Aorta (tissue), 5 donors: ENCODE measurements around the gene NCAN. TPM values are rescaled to one million over a fixed set of nuclear protein-coding genes. Genes with fewer than 3 reads are reported as not detected.

ENCODE experiments used
- ATAC-seq: fragments of 200-7000 bp; cut with Tn5 transposase; one replicate; pipeline ENCODE4 v1.9.1; 2022; ENCODE audit warnings: moderate library complexity; ENCODE audit not compliant: low FRiP score
- DNase-seq, 2 donors: peaks; one replicate each; pipeline ENCODE4 v3.0.0-alpha.2; 2020
- H3K27ac ChIP-seq, 2 donors: one replicate each; pipeline ENCODE4 v1.5.1; 2013; ENCODE audit warnings: low read length in 2 of 2, mild to moderate bottlenecking in 2 of 2, moderate library complexity in 2 of 2, control low read depth in 1 of 2, inconsistent platforms in 1 of 2, low read depth in 1 of 2
- H3K27me3 ChIP-seq, 2 donors: one replicate each; pipeline ENCODE4 v1.6.1; 2013; ENCODE audit warnings: control low read depth in 1 of 2, low read length in 1 of 2, mild to moderate bottlenecking in 1 of 2, moderate library complexity in 1 of 2; ENCODE audit not compliant: insufficient read depth in 2 of 2, control insufficient read depth in 1 of 2
- H3K36me3 ChIP-seq, 2 donors: one replicate each; pipeline ENCODE4 v1.6.1; 2013; ENCODE audit warnings: control low read depth in 1 of 2, low read length in 1 of 2, mild to moderate bottlenecking in 1 of 2; ENCODE audit not compliant: insufficient read depth in 2 of 2, control insufficient read depth in 1 of 2
- H3K4me1 ChIP-seq, 2 donors: one replicate each; pipeline ENCODE4 v1.6.1; 2013; ENCODE audit warnings: low read length in 2 of 2, control low read depth in 1 of 2, mild to moderate bottlenecking in 1 of 2, moderate library complexity in 1 of 2; ENCODE audit not compliant: insufficient read depth in 2 of 2, control insufficient read depth in 1 of 2
- H3K4me3 ChIP-seq, 2 donors: one replicate each; pipeline ENCODE4 v1.5.1; 2013; ENCODE audit warnings: low read length in 2 of 2, control low read depth in 1 of 2, mild to moderate bottlenecking in 1 of 2
- H3K9me3 ChIP-seq: one replicate; pipeline ENCODE4 v1.6.1; 2013; ENCODE audit warnings: mild to moderate bottlenecking, low read length; ENCODE audit not compliant: control insufficient read depth
- WGBS, 2 donors: extraction: QIAGEN DNeasy Blood & Tissue Kit; methylation state at CpG; one replicate each; pipeline ENCODE4 v1.1.7; 2013; 5-methylcytosine and 5-hydroxymethylcytosine counted together
- intact Hi-C, 2 donors: fragments of 100-400 bp; cut with DNase I; formaldehyde crosslinking; loops; one replicate each; pipeline versions ENCODE4 v1.14.2 to v1.15.0; 2022
- polyA plus RNA-seq, 2 donors: library from polyadenylated mRNA; stranded (reverse); fragments of 200-250 nt; gene quantifications; one replicate each; pipeline ENCODE4 v1.2.3, GENCODE V29; 2013
- total RNA-seq, 2 donors: library from RNA; stranded (reverse); fragmentation: NEBNext Ultra II Directional; extraction: Animal tissue kit (Norgen Biotek cat#: 25700); gene quantifications; one replicate each; pipeline ENCODE4 v1.2.1, GENCODE V29; 2021
- donor health status: healthy with polysubstance abuse.
- donor health status: Bipolar disorder and iron deficiency.
- donor health status: DM: no; HTN: no; CAD: no.
- donor health status: DM: no; HTN: no; CAD: no.
- donor health status: DM: yes; HTN: yes; CAD: no.

NCAN gene
- total and polyA plus RNA-seq, 4 donors, result not detected

DNA sequence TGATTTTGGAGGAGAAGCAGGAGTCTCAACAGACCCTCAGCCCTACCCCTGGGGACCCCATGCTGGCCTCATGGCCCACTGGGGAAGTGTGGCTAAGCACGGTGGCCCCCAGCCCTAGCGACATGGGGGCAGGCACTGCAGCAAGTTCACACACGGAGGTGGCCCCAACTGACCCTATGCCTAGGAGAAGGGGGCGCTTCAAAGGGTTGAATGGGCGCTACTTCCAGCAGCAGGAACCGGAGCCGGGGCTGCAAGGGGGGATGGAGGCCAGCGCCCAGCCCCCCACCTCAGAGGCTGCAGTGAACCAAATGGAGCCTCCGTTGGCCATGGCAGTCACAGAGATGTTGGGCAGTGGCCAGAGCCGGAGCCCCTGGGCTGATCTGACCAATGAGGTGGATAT lies 14.9 kb downstream of the NCAN start:
- DNase-seq, result no peak
- Histone ChIP-seq H3K36me3 (no peaks in the 10 kb centered on the region), H3K27ac (no peak overlapping the region), H3K4me3 (no peak overlapping the region), H3K4me1 (no peaks in the 10 kb centered on the region), H3K9me3 (no peaks in the 10 kb centered on the region), H3K27me3 (no peaks in the 10 kb centered on the region)
- WGBS, 2 donors, result 49 to 54% methylated on average over 10 of the region's 10 CpGs
- intact Hi-C loops, result no loop called here
- no peak for ATAC-seq

DNA sequence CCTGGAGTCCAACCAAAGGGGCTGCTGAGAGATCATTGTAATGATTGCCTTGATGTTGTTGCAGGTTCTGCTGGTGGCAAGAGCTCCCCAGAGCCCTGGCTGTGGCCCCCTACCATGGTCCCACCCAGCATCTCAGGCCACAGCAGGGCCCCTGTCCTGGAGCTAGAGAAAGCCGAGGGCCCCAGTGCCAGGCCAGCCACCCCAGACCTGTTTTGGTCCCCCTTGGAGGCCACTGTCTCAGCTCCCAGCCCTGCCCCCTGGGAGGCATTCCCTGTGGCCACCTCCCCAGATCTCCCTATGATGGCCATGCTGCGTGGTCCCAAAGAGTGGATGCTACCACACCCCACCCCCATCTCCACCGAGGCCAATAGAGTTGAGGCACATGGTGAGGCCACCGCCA lies 15.5 kb downstream of the NCAN start:
- ATAC-seq (no peak), DNase-seq (no peak)
- H3K27me3 ChIP-seq, result no peaks in the 10 kb centered on the region
- H3K27ac ChIP-seq, result no peak overlapping the region
- no peaks in the 10 kb centered on the region for H3K36me3 ChIP-seq
- H3K4me3 ChIP-seq, result no peak overlapping the region
- intact Hi-C loops, result no loop called here
- no peaks in the 10 kb centered on the region for H3K9me3 ChIP-seq
- 78 to 79% methylated on average over 4 of the region's 4 CpGs for WGBS, 2 donors
- H3K4me1 ChIP-seq, result no peaks in the 10 kb centered on the region

- Histone ChIP-seq H3K36me3 (no peaks in the 10 kb centered on the region), H3K9me3 (peaks cover 6% of the 10 kb centered on the region), H3K27ac (no peak overlapping the region), H3K4me3 (no peak overlapping the region), H3K27me3 (no peaks in the 10 kb centered on the region), H3K4me1 (no peaks in the 10 kb centered on the region)
- intact Hi-C loops, result no loop called here
- no peak for DNase-seq
- ATAC-seq, result no peak
- WGBS, 2 donors, result 77 to 80% methylated on average over 3 of the region's 3 CpGs
Measured at GRCh38 chr19:19229701-19230100, 17.9 kb downstream of the NCAN start.

- H3K9me3 ChIP-seq, result peaks cover 10% of the 10 kb centered on the region
- H3K27me3 ChIP-seq, result no peaks in the 10 kb centered on the region
- intact Hi-C loops, result no loop called here
- H3K36me3 ChIP-seq, result no peaks in the 10 kb centered on the region
- ATAC-seq (no peak), DNase-seq (no peak)
- no peaks in the 10 kb centered on the region for H3K4me1 ChIP-seq
- H3K4me3 ChIP-seq, result no peak overlapping the region
- H3K27ac ChIP-seq, result no peak overlapping the region
- 82 to 83% methylated on average over 9 of the region's 9 CpGs for WGBS, 2 donors
Measured at GRCh38 chr19:19230999-19231398, 19.2 kb downstream of the NCAN start.

GRCh38 chr19:19232261-19232721 lies 20.5 kb downstream of the NCAN start:
- Histone ChIP-seq H3K27ac (no peak overlapping the region), H3K4me3 (no peak overlapping the region), H3K4me1 (no peaks in the 10 kb centered on the region), H3K9me3 (peaks cover 10% of the 10 kb centered on the region), H3K27me3 (no peaks in the 10 kb centered on the region), H3K36me3 (no peaks in the 10 kb centered on the region)
- intact Hi-C loops, result no loop called here
- DNase-seq, result no peak
- ATAC-seq, result no peak
- 61 to 66% methylated on average over 19 of the region's 19 CpGs for WGBS, 2 donors

DNA sequence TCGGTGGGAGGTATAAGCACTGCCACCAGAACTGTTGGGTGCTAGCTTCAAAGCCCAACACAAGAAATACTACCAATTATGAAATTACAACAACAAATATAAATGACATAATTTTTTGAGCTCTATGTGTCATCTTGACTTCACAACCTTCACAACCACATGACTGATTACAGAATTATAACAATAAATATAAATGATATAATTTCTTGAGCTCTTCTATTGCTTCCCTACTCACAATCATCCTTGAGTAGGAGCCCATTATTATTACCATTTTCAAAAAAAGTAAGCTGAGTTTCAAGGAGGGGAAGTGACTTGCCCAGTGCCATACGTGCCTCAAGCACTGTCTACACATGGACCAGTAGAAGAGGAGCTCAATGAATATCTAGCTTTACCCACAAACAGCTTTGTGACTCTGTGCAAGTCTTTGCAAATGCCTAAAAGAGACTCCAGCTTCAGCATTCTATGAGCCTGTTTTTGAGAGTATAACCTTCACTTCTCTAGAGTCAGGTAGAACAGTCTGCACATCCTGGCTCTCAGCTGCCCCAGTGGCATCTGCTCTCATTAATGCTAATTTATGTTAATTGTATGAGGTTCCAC lies 22.6 kb downstream of the NCAN start:
- 88 to 91% methylated on average over 2 of the region's 2 CpGs for WGBS, 2 donors
- intact Hi-C loops, result no loop called here

DNA sequence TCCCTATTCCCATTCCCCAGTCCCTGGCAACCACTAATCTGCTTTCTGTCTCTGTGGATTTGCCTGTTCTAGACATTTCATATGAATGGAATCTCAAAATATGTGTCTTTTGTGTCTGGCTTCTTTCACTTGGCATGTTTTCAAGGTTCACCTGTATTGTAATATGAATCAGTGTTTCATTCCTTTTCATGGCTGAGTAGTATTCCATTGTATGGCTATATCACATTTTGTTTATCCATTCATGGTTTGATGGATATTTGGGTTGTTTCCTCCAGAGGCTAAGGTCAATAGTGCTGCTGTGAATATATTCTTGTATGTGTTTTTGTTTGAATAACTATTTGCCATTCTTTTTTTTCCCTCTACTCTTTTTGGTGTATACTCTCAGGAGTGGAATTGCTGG lies 24.4 kb downstream of the NCAN start:
- no peak overlapping the region for H3K4me3 ChIP-seq
- no peak overlapping the region for H3K27ac ChIP-seq
- H3K4me1 ChIP-seq, result no peaks in the 10 kb centered on the region
- DNase-seq (no peak), ATAC-seq (no peak)
- no peaks in the 10 kb centered on the region for H3K36me3 ChIP-seq
- intact Hi-C loops, result no loop called here
- no peaks in the 10 kb centered on the region for H3K27me3 ChIP-seq
- H3K9me3 ChIP-seq, result peaks cover 10% of the 10 kb centered on the region

More for the DNA sequence above, 22.6 kb downstream of the NCAN start:
- no peaks in the 10 kb centered on the region for H3K27me3 ChIP-seq
- no peak for DNase-seq
- H3K4me3 ChIP-seq, result no peak overlapping the region
- H3K27ac ChIP-seq, result no peak overlapping the region
- peaks cover 10% of the 10 kb centered on the region for H3K9me3 ChIP-seq
- H3K4me1 ChIP-seq, result no peaks in the 10 kb centered on the region
- ATAC-seq, result no peak
- no peaks in the 10 kb centered on the region for H3K36me3 ChIP-seq

- no peaks in the 10 kb centered on the region for H3K27me3 ChIP-seq
- no peak for DNase-seq
- H3K4me1 ChIP-seq, result no peaks in the 10 kb centered on the region
- H3K36me3 ChIP-seq, result no peaks in the 10 kb centered on the region
- no peak overlapping the region for H3K27ac ChIP-seq
- intact Hi-C loops, result no loop called here
- H3K9me3 ChIP-seq, result peaks cover 10% of the 10 kb centered on the region
- 77 to 81% methylated on average over 13 to 18 of the region's 18 CpGs for WGBS, 2 donors
- no peak for ATAC-seq
- no peak overlapping the region for H3K4me3 ChIP-seq
Measured at GRCh38 chr19:19238126-19238894, 26.6 kb downstream of the NCAN start.

DNA sequence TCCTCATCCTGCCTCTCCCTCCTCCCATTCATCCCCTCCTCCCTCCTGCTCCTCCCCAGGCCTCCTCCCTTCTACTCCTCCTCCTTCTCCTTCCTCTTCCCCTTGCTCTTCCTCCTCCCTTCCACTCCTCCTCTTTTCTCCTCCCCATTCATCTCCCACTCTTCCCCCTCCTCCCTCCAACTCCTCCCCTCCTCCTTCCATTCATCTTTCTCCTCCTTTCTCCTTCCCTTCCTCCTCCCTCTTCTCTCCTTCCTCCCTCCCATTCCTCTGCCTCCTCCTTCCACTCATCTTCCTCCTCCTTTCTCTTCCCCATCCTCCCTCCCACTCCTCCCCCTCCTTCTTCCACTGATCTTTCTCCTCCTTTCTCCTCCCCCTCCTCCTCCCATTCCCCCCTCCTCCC lies 27.9 kb downstream of the NCAN start:
- Histone ChIP-seq H3K36me3 (no peaks in the 10 kb centered on the region), H3K27ac (no peak overlapping the region), H3K4me1 (no peaks in the 10 kb centered on the region), H3K9me3 (peaks cover 4% of the 10 kb centered on the region), H3K27me3 (no peaks in the 10 kb centered on the region), H3K4me3 (no peak overlapping the region)
- no peak for DNase-seq
- intact Hi-C loops, result no loop called here
- no peak for ATAC-seq
